Hepatic stellate cell (primary cell): ENCODE measurements around the gene KCNQ1.

ENCODE experiments used
- DNase-seq: peaks from one replicate; pipeline ENCODE4 v3.0.0; 2011; ENCODE audit warnings: low spot score

KCNQ1 gene

DNA sequence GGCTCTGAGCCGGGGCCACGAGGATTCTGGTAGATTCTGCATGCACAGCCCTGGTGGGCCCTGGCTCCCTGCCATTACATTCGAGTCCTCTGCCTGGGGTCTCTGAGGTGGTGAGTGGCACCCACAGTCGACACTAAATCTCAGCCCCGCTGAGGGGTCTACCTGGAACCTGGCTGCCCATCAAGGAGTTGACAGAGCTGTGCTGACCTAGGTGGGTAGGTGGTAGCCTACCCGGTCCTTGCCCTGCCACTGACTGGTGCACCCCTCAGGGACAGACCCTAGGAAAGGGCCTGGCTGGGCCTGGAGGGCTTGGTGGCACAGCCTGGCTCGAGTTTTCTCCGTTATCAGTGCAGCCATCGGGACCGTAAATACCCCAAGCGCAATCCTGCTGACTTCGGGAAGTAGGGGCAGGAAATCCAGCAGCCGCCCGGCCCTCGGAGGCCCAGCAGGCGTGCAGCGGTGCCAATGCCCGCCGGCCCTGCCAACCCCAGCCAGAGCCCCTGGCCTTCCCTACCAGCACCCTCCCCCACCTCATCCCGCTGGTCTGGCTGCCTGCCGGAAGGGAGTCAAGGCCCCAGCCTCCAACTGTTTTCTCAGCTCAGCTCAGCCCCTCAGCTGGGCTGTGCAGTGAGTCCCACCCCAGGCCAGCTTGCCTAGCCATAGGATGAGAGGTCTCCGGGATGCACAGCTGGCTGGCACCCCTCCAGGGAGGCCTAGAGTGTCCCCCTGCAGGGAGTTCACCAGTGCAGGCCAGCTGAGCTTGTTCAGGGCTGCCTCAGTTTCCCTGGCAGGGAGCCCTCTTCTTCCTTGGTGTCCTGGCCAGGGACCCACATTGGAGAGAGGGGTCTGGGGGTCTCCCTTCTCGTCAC is 335.4 kb downstream of the KCNQ1 start:
- DNase-seq: no peak

- DNase-seq: no peak
Observed at GRCh38 chr11:2780850-2781407, 336.1 kb downstream of the KCNQ1 start.

DNA sequence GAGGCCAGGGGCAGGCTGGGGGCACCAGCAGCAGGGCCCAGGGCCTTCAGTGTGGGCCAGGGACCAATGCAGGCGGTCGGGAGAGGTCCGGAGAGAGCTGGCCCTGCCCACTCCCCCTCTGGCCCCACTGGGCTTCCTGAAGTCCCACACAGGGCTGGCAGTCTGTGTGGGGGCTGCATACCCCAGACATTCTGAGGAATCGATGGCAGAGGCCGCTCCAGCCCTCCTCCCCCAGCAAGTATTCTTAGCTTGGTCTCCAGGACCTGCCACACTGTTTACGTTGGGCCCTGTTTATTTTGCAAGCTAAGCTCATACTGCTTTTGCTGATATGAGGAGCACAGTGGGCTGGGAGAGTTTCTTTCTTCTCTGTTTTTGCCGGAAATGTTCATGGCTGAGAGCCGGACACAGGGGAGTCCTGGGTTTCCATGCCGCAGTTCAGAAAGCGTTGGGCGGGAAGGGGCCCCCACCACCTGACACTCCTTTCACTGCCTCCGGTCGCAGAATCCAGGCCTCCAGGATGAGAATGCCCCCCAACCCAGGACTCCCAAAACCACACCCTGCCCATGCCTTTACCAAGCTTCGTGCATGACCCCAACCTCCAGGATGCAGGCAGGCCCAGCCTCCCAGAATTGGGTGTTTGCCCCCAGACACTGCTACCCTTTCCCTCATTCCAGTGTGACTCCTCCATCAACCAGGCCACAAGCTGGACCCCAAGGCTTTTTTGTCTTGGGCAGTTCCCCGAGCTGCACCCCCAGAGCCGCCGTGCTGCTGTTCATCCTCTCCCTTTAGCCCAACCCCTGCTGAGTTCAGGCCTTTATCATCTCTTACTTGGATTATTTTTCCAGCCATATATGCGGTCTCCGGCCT is 336.8 kb downstream of the KCNQ1 start:
- DNase-seq: no peak

- DNase-seq: no peak
Observed at GRCh38 chr11:2782769-2783168, 338.0 kb downstream of the KCNQ1 start.

DNA sequence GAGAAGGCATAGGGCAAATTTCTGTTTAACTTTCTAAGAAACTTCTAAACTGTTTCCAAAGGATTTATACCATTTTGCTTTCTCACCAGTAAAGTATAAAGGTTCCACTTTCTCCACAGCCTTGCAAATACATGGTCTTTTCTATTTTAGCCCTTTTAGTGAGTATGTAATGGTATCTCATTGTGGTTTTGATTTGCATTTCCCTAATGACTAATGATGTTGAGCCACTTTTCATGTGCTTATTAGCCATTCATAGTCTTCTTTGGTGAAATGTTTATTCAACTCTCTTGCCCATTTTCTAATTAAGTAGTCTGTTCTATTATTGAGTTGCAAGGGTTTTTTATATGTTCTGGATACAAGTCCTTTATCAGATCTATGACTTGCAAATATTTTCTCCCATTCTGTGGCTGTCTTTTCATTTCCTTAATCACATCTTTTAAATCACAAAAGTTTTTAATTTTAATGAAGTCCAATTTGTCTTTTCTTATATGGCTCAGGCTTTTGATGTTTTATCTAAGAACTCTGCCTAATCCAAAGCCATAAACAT is 338.8 kb downstream of the KCNQ1 start:
- no peak for DNase-seq

GRCh38 chr11:2787816-2788167 is 343.0 kb downstream of the KCNQ1 start:
- DNase-seq: no peak

DNA sequence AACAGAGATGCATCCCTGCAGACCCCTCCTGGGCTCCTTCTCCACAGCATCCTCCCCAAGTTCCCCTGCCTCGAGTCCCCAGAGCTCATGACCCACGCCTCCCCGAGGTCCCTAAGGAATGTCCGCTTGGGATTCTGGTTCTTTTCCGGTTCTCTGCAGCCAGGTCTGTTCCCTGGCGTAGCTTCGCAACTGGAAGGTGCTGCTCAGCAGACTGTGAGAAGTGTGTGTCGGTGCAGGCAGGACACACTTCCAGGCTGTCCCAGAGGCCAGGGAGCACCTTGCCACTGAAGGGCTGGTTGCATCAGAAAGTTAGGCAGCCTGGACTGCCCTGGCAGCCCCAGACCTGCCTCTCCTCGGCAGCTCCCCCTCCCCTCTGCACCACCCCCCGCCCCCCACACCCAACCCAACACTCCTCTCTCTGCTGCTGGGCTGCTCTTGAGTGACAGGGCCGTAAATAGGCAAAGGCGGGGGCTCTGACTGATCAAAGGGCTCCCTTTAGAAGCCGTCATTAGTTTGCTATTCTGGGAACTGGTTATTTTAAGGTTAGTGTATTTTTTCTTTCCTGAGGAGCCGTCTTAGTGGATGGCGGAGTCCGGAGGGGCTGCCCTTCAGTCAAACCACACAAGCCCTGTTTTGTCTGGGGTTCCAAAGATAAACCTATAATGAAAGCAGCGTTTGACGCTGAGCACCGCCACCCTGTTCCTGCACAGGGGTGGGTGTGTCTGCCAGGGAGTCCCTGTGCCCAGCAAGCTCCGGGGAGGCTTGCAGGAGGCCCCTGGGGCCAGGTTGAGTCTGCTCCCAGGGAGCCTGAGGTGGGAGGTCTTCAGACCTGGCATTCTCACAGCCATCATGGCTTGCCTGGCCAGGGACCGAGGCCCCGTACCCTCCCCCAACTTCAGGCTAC is 343.6 kb downstream of the KCNQ1 start:
- DNase-seq: no peak

GRCh38 chr11:2789331-2789730 is 344.5 kb downstream of the KCNQ1 start:
- no peak for DNase-seq

- DNase-seq: no peak
Observed at GRCh38 chr11:2789791-2790567, 345.2 kb downstream of the KCNQ1 start.

DNA sequence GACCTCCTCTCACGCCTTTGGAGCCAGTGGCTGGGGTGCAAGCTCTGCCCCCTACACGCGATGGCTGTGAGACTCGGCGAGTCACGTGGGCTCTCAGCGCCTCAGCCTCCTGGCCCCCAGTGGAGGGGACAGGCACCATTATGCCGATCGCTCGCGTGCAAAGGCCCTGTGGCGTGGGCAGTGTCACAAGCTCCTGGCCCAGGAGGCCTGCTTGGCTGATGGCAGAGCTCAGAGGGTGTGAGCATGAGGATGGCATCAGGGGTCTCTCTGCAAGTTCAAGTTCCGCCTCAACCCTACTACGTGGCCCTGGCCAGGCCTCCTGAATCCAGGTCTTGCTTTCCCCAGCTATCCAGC is 345.7 kb downstream of the KCNQ1 start:
- no peak for DNase-seq

- DNase-seq: no peak
Observed at GRCh38 chr11:2791139-2791520, 346.3 kb downstream of the KCNQ1 start.

- no peak for DNase-seq
Observed at GRCh38 chr11:2791521-2792380, 346.9 kb downstream of the KCNQ1 start.

GRCh38 chr11:2792381-2793250 is 347.8 kb downstream of the KCNQ1 start:
- no peak for DNase-seq

DNA sequence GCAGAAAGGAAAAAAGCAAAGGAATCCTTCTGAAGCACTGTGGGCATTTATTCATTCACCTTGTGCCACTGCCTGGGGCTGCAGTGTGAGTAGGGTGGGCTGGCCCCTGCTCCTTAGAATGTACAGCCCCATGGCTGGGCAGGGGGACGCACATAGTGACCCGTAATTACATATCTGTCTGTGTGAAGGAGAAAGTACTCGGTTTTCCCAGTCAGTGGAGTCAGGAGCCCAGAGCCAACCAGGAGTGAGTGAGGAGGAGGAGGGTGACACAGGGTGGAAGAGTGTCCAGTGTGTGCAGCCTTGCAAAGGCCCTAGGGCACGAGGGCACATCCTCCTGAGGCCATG is 348.9 kb downstream of the KCNQ1 start:
- no peak for DNase-seq

DNA sequence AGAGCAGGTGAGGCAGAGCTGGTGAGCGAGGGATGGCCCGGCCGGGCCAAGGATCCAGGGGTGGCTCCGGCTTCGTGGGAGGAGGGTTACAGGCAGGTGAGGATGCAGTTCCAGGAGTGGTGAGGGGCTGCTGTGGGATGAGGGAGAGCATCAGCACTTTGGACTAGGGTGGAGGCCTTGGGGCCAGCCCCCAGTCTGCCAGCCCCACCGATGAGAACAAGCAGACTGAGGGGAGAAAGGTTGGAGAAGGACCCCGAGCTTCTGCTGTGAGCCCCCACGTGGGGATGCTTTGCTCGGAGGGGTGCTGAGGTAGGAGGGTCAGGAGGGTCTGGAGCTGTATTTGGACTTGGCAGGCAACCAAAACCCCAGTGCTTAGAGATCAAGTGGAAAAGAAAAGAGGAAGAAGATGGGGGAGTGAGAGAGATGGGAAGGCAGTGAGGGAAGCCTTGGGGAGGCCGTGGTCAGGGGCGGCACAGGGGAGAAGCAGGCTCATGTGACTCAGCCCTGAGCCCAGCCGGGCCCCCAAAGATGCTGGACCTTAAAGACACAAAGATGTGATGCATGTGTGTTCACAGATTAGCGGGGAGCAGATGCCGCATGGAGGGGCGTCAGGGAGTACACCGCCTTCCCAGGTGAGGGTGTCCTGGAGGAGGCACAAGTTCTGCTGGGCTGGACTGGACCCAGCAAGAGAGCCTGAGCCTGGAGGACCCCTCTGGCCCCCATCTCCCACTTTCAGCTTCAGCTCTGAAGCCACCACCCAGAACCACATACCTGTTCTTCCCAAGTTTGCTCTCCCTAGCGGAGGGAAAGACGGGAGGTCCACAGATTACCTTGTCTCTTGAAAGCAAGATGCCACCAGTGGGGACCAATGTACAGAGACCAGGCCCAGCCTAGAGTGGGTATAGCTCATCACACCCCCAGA is 349.5 kb downstream of the KCNQ1 start:
- no peak for DNase-seq

DNA sequence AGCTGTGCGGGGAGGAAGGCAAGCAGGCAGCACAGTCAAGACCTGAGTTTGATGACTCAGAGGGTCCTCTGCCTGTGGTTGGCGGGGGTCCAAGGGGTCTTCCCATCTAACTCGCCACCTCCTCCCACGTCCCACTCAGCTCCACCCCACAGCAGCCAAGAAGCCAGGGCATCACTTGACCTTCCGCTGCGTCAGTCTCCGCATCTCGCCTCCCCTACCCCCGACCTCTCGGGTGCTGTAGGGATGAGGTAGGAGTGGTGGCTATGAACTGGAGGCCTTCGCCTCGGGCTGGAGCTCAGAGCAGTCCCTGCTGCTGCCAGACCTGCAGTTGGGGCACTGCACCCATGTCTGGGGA is 350.1 kb downstream of the KCNQ1 start:
- DNase-seq: no peak

- no peak for DNase-seq
Observed at GRCh38 chr11:2795491-2795991, 350.7 kb downstream of the KCNQ1 start.

- DNase-seq: no peak
Observed at GRCh38 chr11:2796091-2796490, 351.3 kb downstream of the KCNQ1 start.
